Parietal lobe (tissue), 2 donors: ENCODE data around the gene ARF6. TPM values are rescaled to one million over a fixed set of nuclear protein-coding genes. Genes with fewer than 3 reads are reported as not detected.

Experiments used
- small RNA-seq: library from RNA; depleted of rRNA; stranded (forward); fragments of <200 nt; gene quantifications from one replicate; pipeline ENCODE3, GENCODE V24; 2014; ENCODE audit warnings: low replicate concordance
- total RNA-seq: library from RNA; depleted of rRNA; stranded (reverse); fragments of >200 nt; gene quantifications from one replicate; pipeline ENCODE4 v1.2.3, GENCODE V29; 2014

Gene ARF6
- total RNA-seq = 32.2 TPM

GRCh38 chr14:49892636-49893308 is at the start of gene ARF6:
Gene ARF6 (plus strand): TSS chr14:49893082. CDS start chr14:49893737, 655 bp downstream.

GRCh38 chr14:49852301-49853157 is 40.4 kb upstream of the ARF6 start, which contains the start of gene NEMF:
Gene NEMF (minus strand): TSS chr14:49852788. CDS start chr14:49852753, 35 bp downstream.

Small RNA genes within 50 kb of the gene (small RNA-seq; reads per million reads assigned to genes)
- gene RF00017 = not detected
- 4.5 reads per million, percentile 86 among the genes with 10 or more reads in this experiment for gene RN7SL2
- 0.34 reads per million, percentile 18 among the genes with 10 or more reads in this experiment for gene RN7SL3
- not detected for gene RNU6-189P

Other genes starting within 250 kb of the ARF6 start
- gene POLE2, start 204.9 kb upstream of the ARF6 start, total RNA-seq = 9.4 TPM
- gene KLHDC1, start 200.0 kb upstream of the ARF6 start, total RNA-seq = 16.6 TPM
- 155 TPM for gene KLHDC2, start 124.9 kb upstream of the ARF6 start, total RNA-seq
- 187 TPM for gene NEMF, start 40.3 kb upstream of the ARF6 start, total RNA-seq
- 12.2 TPM for gene VCPKMT, start 223.5 kb downstream of the ARF6 start, total RNA-seq